ENCODE data around the gene REXO5.

Gene REXO5

GRCh38 chr16:20818929-20819585 is 12.7 kb downstream of the REXO5 start:
- Histone ChIP-seq H3K27ac (no peak overlapping the region), H3K36me3 (replicated peaks) (no peaks in the 10 kb centered on the region), H3K27me3 (replicated peaks) (no peaks in the 10 kb centered on the region), H3K4me3 (ENCODE audit: low read depth, low read length) (no peak overlapping the region)
- no peak for DNase-seq
- TF ChIP-seq CTCF (IDR thresholded peaks at IDR 0.05; ENCODE audit: low read depth, low read length, missing control alignments): no peak
- in situ Hi-C loops (cut with HindIII; ENCODE audit: low pct_ligation_motif_present, low sequenced_read_pairs): no loop called here

- Histone ChIP-seq H3K27ac (no peak overlapping the region), H3K36me3 (replicated peaks) (no peaks in the 10 kb centered on the region), H3K4me3 (ENCODE audit: low read depth, low read length) (no peak overlapping the region), H3K27me3 (replicated peaks) (no peaks in the 10 kb centered on the region)
- DNase-seq: no peak
- TF ChIP-seq CTCF (IDR thresholded peaks at IDR 0.05; ENCODE audit: low read depth, low read length, missing control alignments): no peak
- in situ Hi-C loops (cut with HindIII; ENCODE audit: low pct_ligation_motif_present, low sequenced_read_pairs): no loop called here
These were observed 15.4 kb downstream of the REXO5 start for GRCh38 chr16:20821682-20822081.

GRCh38 chr16:20822521-20823325 is 16.4 kb downstream of the REXO5 start:
- no peak overlapping the region for H3K27ac ChIP-seq
- in situ Hi-C loops (cut with HindIII; ENCODE audit: low pct_ligation_motif_present, low sequenced_read_pairs): no loop called here
- no peak overlapping the region for H3K4me3 ChIP-seq (ENCODE audit: low read depth, low read length)
- H3K36me3 ChIP-seq (replicated peaks): no peaks in the 10 kb centered on the region
- DNase-seq: no peak
- TF ChIP-seq CTCF (IDR thresholded peaks at IDR 0.05; ENCODE audit: low read depth, low read length, missing control alignments): no peak
- no peaks in the 10 kb centered on the region for H3K27me3 ChIP-seq (replicated peaks)

GRCh38 chr16:20826039-20826566 is 19.8 kb downstream of the REXO5 start:
- in situ Hi-C loops (cut with HindIII; ENCODE audit: low pct_ligation_motif_present, low sequenced_read_pairs): no loop called here
- Histone ChIP-seq H3K36me3 (replicated peaks) (no peaks in the 10 kb centered on the region), H3K27ac (no peak overlapping the region), H3K4me3 (ENCODE audit: low read depth, low read length) (no peak overlapping the region), H3K27me3 (replicated peaks) (no peaks in the 10 kb centered on the region)
- no peak for DNase-seq
- TF ChIP-seq CTCF (IDR thresholded peaks at IDR 0.05; ENCODE audit: low read depth, low read length, missing control alignments): no peak

- in situ Hi-C loops (cut with HindIII; ENCODE audit: low pct_ligation_motif_present, low sequenced_read_pairs): no loop called here
- TF ChIP-seq CTCF (IDR thresholded peaks at IDR 0.05; ENCODE audit: low read depth, low read length, missing control alignments): no peak
- H3K4me3 ChIP-seq (ENCODE audit: low read depth, low read length): no peak overlapping the region
- no peak for DNase-seq
- H3K27ac ChIP-seq: no peak overlapping the region
- H3K36me3 ChIP-seq (replicated peaks): no peaks in the 10 kb centered on the region
- no peaks in the 10 kb centered on the region for H3K27me3 ChIP-seq (replicated peaks)
These were observed 23.2 kb downstream of the REXO5 start for GRCh38 chr16:20829536-20829935.
